ENCODE results near the gene TUBB1. TPM values are rescaled to one million over a fixed set of nuclear protein-coding genes. Genes with fewer than 3 reads are reported as not detected.
A peak's percentile ranks its signal among the peaks of the same experiment; 100 is the strongest.

The TUBB1 gene
- total RNA-seq, 1 experiment from 2014 or later: not detected

DNA sequence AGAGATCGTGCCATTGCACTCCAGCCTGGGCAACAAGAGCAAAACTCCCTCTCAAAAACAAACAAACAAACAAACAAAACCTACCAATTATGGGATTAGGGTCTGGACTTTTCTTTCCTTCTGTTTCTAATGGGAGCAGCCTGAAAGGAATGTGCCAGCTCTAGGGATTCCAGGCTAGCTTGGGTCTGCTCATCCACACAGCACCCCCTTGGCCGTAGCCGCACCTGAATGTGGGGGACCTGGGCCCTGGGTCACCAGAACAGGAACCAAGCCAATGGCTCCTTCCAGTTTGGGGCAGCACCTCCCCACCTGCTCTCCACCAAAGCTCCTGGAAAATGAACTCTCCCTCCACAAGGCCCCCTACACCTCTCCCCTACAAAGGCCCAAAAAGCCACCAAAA lies 18.9 kb upstream of the TUBB1 start:
- DNase-seq: no peak
- Histone ChIP-seq H3K27me3 (ENCODE audit: low read length) (no peaks in the 10 kb centered on the region), H3K9ac (ENCODE audit: low read length) (no peak overlapping the region), H3K79me2 (ENCODE audit: low read length) (peaks cover 21% of the 10 kb centered on the region), H3K9me2 (replicated peaks; ENCODE audit: insufficient read depth, low read length) (no peaks in the 10 kb centered on the region), H3K9me3 (ENCODE audit: low read length) (no peaks in the 10 kb centered on the region), H3K4me2 (ENCODE audit: low read depth, low read length, poor library complexity, severe bottlenecking) (no peak overlapping the region), H3K4me3 (ENCODE audit: low read length) (no peak overlapping the region), H3K36me3 (ENCODE audit: insufficient read depth, low read length) (peaks cover 55% of the 10 kb centered on the region), H4K20me1 (ENCODE audit: insufficient read depth, low read depth, low read length) (peaks cover 39% of the 10 kb centered on the region), H3K4me1 (ENCODE audit: low read length) (peaks cover 17% of the 10 kb centered on the region), H2AFZ (ENCODE audit: low read length) (no peak overlapping the region), H3K27ac (ENCODE audit: low read length) (no peak overlapping the region)

DNA sequence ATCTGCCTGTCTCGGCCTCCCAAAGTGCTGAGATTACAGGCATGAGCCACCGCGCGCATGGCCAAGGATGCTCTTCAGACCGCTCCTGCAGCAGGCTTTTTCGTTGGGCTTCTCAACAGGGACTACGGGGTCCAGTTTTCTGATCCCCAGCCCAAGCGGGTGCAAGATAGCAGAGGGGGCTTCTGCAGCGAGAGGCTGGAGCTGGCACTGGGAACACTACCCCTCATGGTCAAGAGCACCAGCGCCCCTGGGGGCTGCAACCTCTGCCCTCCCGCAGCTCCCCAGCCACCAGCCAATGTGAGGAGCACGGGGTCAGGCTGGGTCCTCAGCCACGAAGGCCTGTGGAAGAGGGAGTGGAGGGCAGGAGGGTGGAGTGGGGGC lies 18.2 kb upstream of the TUBB1 start:
- H3K36me3 ChIP-seq (ENCODE audit: insufficient read depth, low read length): peaks cover 48% of the 10 kb centered on the region
- no peak overlapping the region for H3K27ac ChIP-seq (ENCODE audit: low read length)
- DNase-seq: no peak
- no peak overlapping the region for H3K9ac ChIP-seq (ENCODE audit: low read length)
- no peak overlapping the region for H2AFZ ChIP-seq (ENCODE audit: low read length)
- peaks cover 33% of the 10 kb centered on the region for H4K20me1 ChIP-seq (ENCODE audit: insufficient read depth, low read depth, low read length)
- no peak overlapping the region for H3K4me2 ChIP-seq (ENCODE audit: low read depth, low read length, poor library complexity, severe bottlenecking)
- H3K4me3 ChIP-seq (ENCODE audit: low read length): no peak overlapping the region
- H3K79me2 ChIP-seq (ENCODE audit: low read length): peaks cover 28% of the 10 kb centered on the region
- peaks cover 23% of the 10 kb centered on the region for H3K4me1 ChIP-seq (ENCODE audit: low read length)
- no peaks in the 10 kb centered on the region for H3K9me3 ChIP-seq (ENCODE audit: low read length)
- H3K9me2 ChIP-seq (replicated peaks; ENCODE audit: insufficient read depth, low read length): no peaks in the 10 kb centered on the region
- H3K27me3 ChIP-seq (ENCODE audit: low read length): no peaks in the 10 kb centered on the region

DNA sequence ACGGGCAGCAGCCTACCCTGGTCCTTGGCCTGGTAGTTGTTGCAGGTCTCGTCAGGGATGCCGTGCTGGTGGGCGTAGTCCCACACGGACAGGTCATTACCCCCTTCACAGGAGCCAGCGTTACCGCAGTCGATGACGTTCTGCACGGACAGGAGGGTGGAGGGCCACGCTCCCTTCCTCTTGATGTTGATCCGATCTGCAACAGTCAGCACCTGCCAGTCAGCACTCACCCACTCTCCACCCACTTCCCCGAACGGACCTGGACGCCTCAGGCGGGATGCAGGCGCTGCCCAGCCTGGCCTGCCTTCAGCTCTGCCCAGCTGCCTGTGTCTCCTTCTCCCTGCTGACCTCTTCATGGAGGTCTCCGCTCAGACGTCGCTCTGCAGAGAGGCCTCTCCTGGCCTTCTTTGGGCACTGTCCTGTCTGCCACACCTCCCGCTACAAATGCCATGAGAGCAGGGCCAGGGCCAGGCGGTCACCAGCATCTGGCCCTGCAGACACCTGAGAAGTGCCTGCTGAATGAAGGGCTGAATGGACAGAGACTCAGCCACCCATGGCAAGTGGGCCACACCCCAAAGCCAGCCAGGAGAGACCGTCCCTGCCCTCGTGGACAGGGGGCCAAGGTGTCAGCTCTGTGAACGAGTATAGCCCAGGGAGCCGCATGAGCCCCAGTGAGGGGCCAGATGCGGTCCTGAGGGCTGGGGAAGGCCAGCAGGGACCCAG lies 17.6 kb upstream of the TUBB1 start:
- H2AFZ ChIP-seq (ENCODE audit: low read length): no peak overlapping the region
- H3K4me3 ChIP-seq (ENCODE audit: low read length): no peak overlapping the region
- no peak overlapping the region for H3K9ac ChIP-seq (ENCODE audit: low read length)
- no peaks in the 10 kb centered on the region for H3K9me3 ChIP-seq (ENCODE audit: low read length)
- H3K27me3 ChIP-seq (ENCODE audit: low read length): no peaks in the 10 kb centered on the region
- peaks cover 34% of the 10 kb centered on the region for H3K79me2 ChIP-seq (ENCODE audit: low read length)
- peaks cover 28% of the 10 kb centered on the region for H4K20me1 ChIP-seq (ENCODE audit: insufficient read depth, low read depth, low read length)
- no peaks in the 10 kb centered on the region for H3K9me2 ChIP-seq (replicated peaks; ENCODE audit: insufficient read depth, low read length)
- H3K27ac ChIP-seq (ENCODE audit: low read length): no peak overlapping the region
- peaks cover 42% of the 10 kb centered on the region for H3K36me3 ChIP-seq (ENCODE audit: insufficient read depth, low read length)
- no peak for DNase-seq
- peaks cover 23% of the 10 kb centered on the region for H3K4me1 ChIP-seq (ENCODE audit: low read length)
- H3K4me2 ChIP-seq (ENCODE audit: low read depth, low read length, poor library complexity, severe bottlenecking): no peak overlapping the region

DNA sequence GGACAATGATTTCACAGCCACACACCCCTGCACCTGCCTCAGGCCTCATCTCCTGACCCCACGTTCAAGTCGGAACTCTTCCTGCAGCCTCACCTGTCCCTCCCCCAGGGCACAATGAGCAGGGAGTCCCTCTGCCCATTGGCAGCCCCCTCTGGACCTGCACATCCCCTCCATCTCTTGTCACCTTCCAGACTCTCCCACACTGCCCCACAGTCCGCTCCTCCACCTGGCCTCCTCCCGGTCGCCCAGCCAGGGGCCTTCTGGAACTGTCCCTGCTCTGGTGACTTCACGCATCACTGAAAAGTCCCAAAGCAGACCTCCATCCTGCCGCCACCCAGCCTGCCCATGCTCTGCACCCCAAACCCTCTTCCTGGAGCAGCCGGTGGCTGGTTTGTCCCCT lies 16.8 kb upstream of the TUBB1 start:
- H3K4me2 ChIP-seq (ENCODE audit: low read depth, low read length, poor library complexity, severe bottlenecking): no peak overlapping the region
- DNase-seq: no peak
- peaks cover 25% of the 10 kb centered on the region for H3K4me1 ChIP-seq (ENCODE audit: low read length)
- H4K20me1 ChIP-seq (ENCODE audit: insufficient read depth, low read depth, low read length): peaks cover 28% of the 10 kb centered on the region
- H3K9me2 ChIP-seq (replicated peaks; ENCODE audit: insufficient read depth, low read length): no peaks in the 10 kb centered on the region
- H3K9ac ChIP-seq (ENCODE audit: low read length): no peak overlapping the region
- no peak overlapping the region for H3K27ac ChIP-seq (ENCODE audit: low read length)
- no peaks in the 10 kb centered on the region for H3K9me3 ChIP-seq (ENCODE audit: low read length)
- H3K27me3 ChIP-seq (ENCODE audit: low read length): no peaks in the 10 kb centered on the region
- no peak overlapping the region for H3K4me3 ChIP-seq (ENCODE audit: low read length)
- H2AFZ ChIP-seq (ENCODE audit: low read length): no peak overlapping the region
- H3K36me3 ChIP-seq (ENCODE audit: insufficient read depth, low read length): peaks cover 36% of the 10 kb centered on the region
- H3K79me2 ChIP-seq (ENCODE audit: low read length): peaks cover 36% of the 10 kb centered on the region

DNA sequence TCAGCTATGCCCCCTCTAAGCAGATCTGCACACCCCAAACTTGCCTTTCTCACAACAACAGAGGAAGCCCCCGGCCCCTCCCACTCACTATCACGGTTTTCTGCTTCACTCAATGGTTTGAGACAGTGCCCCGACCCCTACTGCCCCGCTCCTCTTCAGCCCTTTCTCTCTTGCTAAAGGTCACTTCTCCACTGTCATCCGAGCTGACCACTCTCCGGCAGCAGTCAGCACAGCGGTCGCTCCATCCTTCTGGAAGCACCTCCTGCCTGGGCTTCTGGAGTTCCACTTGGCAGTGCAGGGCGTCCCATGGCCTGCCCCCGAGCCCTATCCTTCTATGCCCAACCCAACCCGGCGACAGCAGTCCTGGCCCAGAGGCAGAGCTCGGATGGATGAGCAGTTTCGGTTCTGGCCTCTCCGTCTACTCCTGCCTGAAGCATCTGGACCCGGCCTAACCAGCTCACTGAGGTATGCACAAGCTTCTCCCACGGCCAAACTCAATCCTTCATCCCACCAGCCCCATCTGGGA lies 16.3 kb upstream of the TUBB1 start:
- Histone ChIP-seq H3K4me1 (ENCODE audit: low read length) (peaks cover 30% of the 10 kb centered on the region), H4K20me1 (ENCODE audit: insufficient read depth, low read depth, low read length) (peaks cover 28% of the 10 kb centered on the region), H3K36me3 (ENCODE audit: insufficient read depth, low read length) (peaks cover 31% of the 10 kb centered on the region), H3K9me2 (replicated peaks; ENCODE audit: insufficient read depth, low read length) (no peaks in the 10 kb centered on the region), H3K4me3 (ENCODE audit: low read length) (no peak overlapping the region), H3K9ac (ENCODE audit: low read length) (no peak overlapping the region), H3K4me2 (ENCODE audit: low read depth, low read length, poor library complexity, severe bottlenecking) (no peak overlapping the region), H3K79me2 (ENCODE audit: low read length) (peaks cover 36% of the 10 kb centered on the region), H3K27ac (ENCODE audit: low read length) (peak overlapping the region; percentile 89), H3K9me3 (ENCODE audit: low read length) (no peaks in the 10 kb centered on the region), H2AFZ (ENCODE audit: low read length) (no peak overlapping the region), H3K27me3 (ENCODE audit: low read length) (no peaks in the 10 kb centered on the region)
- no peak for DNase-seq

DNA sequence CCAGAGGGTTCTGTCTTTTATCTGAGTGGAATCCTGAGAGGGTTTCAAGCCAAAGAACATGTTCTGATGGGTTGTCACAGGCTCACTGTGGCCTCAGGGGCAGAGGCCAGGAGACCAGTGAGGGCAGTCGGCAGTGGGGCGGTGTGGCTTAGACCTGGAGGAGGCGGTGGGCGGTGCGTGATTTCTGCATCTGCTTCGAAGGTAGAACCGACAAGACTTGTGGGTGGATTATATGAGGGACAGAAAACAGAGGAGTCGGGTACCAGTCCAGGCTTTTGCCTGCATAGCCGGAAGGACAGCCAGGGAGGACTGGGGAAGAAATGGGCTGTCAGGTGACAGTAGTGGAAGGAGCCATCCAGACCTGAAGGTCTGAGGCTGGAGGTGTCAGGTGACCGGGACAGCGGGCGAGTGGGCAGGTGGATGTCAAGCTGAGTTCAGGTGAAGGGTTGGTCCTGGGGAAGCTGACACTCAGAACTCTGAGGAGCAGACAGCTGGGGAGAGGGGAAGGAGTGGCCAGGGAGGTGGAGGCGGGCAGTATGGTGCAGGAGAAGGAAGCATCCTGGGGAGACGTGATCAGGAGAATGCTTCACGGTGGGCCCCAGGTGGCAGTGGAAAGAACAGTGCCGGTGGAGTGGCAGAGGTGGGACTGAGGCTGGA lies 15.3 kb upstream of the TUBB1 start:
- Histone ChIP-seq H3K36me3 (ENCODE audit: insufficient read depth, low read length) (peaks cover 27% of the 10 kb centered on the region), H3K27ac (ENCODE audit: low read length) (peak overlapping the region; percentile 89), H3K4me2 (ENCODE audit: low read depth, low read length, poor library complexity, severe bottlenecking) (peak overlapping the region; percentile 99), H3K9ac (ENCODE audit: low read length) (peak overlapping the region; percentile 99), H3K79me2 (ENCODE audit: low read length) (peaks cover 36% of the 10 kb centered on the region), H3K4me1 (ENCODE audit: low read length) (peaks cover 40% of the 10 kb centered on the region), H3K27me3 (ENCODE audit: low read length) (no peaks in the 10 kb centered on the region), H3K9me3 (ENCODE audit: low read length) (no peaks in the 10 kb centered on the region), H3K9me2 (replicated peaks; ENCODE audit: insufficient read depth, low read length) (no peaks in the 10 kb centered on the region), H4K20me1 (ENCODE audit: insufficient read depth, low read depth, low read length) (peaks cover 28% of the 10 kb centered on the region), H2AFZ (ENCODE audit: low read length) (no peak overlapping the region), H3K4me3 (ENCODE audit: low read length) (peak overlapping the region; percentile 97)
- DNase-seq: no peak

DNA sequence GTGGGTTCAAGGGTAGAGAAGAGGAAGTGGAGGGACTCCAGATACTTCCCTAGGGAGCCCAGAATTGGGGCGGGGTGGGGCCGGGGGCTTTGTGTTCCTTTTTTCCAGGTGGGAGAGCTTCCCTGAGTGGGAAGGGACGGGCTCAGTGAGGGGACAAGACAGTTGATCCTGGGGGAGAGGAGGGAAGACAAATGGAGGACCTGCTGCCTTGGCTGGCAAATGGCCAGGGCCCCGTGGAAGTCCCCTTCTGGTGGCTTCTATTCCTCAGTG lies 14.8 kb upstream of the TUBB1 start:
- H4K20me1 ChIP-seq (ENCODE audit: insufficient read depth, low read depth, low read length): peaks cover 28% of the 10 kb centered on the region
- H3K4me2 ChIP-seq (ENCODE audit: low read depth, low read length, poor library complexity, severe bottlenecking): peak overlapping the region; percentile 99
- peak overlapping the region; percentile 97 for H3K4me3 ChIP-seq (ENCODE audit: low read length)
- peak overlapping the region; percentile 89 for H3K27ac ChIP-seq (ENCODE audit: low read length)
- no peaks in the 10 kb centered on the region for H3K27me3 ChIP-seq (ENCODE audit: low read length)
- no peak for DNase-seq
- peaks cover 42% of the 10 kb centered on the region for H3K4me1 ChIP-seq (ENCODE audit: low read length)
- no peaks in the 10 kb centered on the region for H3K9me3 ChIP-seq (ENCODE audit: low read length)
- H3K36me3 ChIP-seq (ENCODE audit: insufficient read depth, low read length): peaks cover 24% of the 10 kb centered on the region
- no peak overlapping the region for H2AFZ ChIP-seq (ENCODE audit: low read length)
- peaks cover 36% of the 10 kb centered on the region for H3K79me2 ChIP-seq (ENCODE audit: low read length)
- H3K9ac ChIP-seq (ENCODE audit: low read length): peak overlapping the region; percentile 99
- no peaks in the 10 kb centered on the region for H3K9me2 ChIP-seq (replicated peaks; ENCODE audit: insufficient read depth, low read length)

DNA sequence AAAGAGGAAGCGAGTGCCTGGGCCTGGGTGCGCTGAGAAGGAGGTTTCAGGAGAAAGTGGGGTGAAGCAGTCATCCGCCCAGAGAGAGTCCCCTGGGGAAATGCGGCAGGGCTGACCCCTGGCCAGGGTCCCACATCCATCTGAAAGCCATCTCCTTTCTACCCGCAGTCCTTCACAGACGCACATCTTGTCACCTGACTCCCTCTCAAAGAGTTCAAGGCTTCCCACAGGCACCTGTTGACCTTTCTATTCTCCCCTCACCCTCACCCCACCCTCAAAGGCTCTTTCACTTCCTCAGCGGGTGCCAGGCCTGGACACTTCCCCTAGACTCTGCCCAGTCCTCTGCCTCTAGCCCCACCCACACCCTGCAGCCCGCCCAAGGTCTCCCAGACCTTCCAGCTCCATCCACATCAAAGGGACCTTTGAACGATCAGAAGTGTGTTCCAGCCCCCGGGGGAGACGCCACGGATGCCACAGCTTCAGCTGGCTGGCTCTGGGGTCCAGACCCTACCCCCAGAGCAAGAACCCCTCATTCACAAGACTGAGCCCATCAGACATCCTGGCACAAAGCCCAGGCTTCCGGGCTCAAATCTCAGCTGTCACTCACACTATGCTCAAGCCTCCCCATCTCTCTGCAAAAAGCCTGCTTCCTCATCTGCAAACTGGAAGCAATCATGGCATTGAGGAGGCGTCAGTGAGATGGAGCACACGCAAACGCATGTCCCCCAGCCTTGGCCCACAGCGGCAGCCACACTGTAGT lies 14.3 kb upstream of the TUBB1 start:
- H3K27ac ChIP-seq (ENCODE audit: low read length): peak overlapping the region; percentile 89
- peaks cover 36% of the 10 kb centered on the region for H3K79me2 ChIP-seq (ENCODE audit: low read length)
- H3K9me3 ChIP-seq (ENCODE audit: low read length): no peaks in the 10 kb centered on the region
- peak overlapping the region; percentile 97 for H3K4me3 ChIP-seq (ENCODE audit: low read length)
- H2AFZ ChIP-seq (ENCODE audit: low read length): no peak overlapping the region
- peaks cover 42% of the 10 kb centered on the region for H3K4me1 ChIP-seq (ENCODE audit: low read length)
- peak overlapping the region; percentile 99 for H3K4me2 ChIP-seq (ENCODE audit: low read depth, low read length, poor library complexity, severe bottlenecking)
- H4K20me1 ChIP-seq (ENCODE audit: insufficient read depth, low read depth, low read length): peaks cover 28% of the 10 kb centered on the region
- no peaks in the 10 kb centered on the region for H3K9me2 ChIP-seq (replicated peaks; ENCODE audit: insufficient read depth, low read length)
- DNase-seq: peak; percentile 93
- peaks cover 23% of the 10 kb centered on the region for H3K36me3 ChIP-seq (ENCODE audit: insufficient read depth, low read length)
- no peaks in the 10 kb centered on the region for H3K27me3 ChIP-seq (ENCODE audit: low read length)
- peak overlapping the region; percentile 99 for H3K9ac ChIP-seq (ENCODE audit: low read length)
